ENCODE results near the gene PRRT3.
A peak's percentile ranks its signal among the peaks of the same experiment; 100 is the strongest.
"Not testable (repeated sequence)": the region's sequence is repeated elsewhere in the genome, so short reads cannot be mapped to it uniquely, and the experiment has no call there.

The PRRT3 gene

GRCh38 chr3:9899289-9899791 is 52.9 kb downstream of the PRRT3 start:
- H3K4me3 ChIP-seq (ENCODE audit: low read depth, low read length), result no peak overlapping the region
- no peak for TF ChIP-seq CTCF (IDR thresholded peaks at IDR 0.05; ENCODE audit: control insufficient read depth, extremely low read depth, insufficient read depth)
- no peak for DNase-seq (ENCODE audit: low read depth)

DNA sequence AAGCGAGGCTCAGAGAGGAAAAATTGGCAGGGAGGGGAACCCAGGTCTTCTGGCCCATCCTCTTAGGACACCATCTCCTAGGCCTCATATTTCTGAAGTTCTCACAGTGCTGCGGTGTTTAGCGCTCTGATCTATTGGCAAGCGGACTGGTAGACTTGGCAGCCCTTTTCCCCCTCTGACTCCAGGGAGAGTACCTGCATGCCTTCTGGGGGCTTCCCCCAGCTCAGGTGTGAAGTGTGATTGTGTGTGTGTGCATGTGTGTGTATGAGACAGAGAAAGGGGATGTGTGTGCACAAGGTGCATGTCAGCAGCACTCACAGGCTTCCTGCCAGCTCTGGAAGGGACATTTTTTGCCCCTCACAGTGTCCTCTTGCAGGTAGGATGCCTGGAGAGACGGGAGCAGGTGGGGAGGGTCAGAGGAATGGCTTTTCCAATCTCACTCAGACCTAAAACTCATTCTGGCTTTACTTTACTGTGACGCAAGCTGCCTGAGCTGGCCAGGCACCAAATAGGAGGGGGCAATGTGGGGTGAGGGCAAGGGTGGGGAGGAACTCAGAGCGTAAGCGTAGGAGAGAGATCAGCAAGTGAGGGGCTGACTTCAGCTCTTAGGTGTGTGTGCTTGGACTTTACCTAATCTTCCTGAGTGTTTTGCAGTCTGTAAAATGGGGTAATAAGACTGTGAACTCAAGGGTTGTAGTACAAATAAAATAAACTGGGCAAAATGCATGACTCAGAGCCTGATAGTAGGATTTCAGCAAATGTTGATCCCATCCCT is 53.6 kb downstream of the PRRT3 start:
- no peak for DNase-seq (ENCODE audit: low read depth)
- TF ChIP-seq CTCF (IDR thresholded peaks at IDR 0.05; ENCODE audit: control insufficient read depth, extremely low read depth, insufficient read depth), result no peak

GRCh38 chr3:9897408-9898372 is 54.5 kb downstream of the PRRT3 start:
- no peak overlapping the region for H3K4me3 ChIP-seq (ENCODE audit: low read depth, low read length)
- peak; percentile 95 for DNase-seq (ENCODE audit: low read depth)
- no peak for TF ChIP-seq CTCF (IDR thresholded peaks at IDR 0.05; ENCODE audit: control insufficient read depth, extremely low read depth, insufficient read depth)

More for the DNA sequence above, 53.6 kb downstream of the PRRT3 start:
- no peak overlapping the region for H3K4me3 ChIP-seq (ENCODE audit: low read depth, low read length)

GRCh38 chr3:9896755-9897407 is 55.3 kb downstream of the PRRT3 start:
- H3K4me3 ChIP-seq (ENCODE audit: low read depth, low read length); DNase-seq (ENCODE audit: low read depth): not testable (repeated sequence)

DNA sequence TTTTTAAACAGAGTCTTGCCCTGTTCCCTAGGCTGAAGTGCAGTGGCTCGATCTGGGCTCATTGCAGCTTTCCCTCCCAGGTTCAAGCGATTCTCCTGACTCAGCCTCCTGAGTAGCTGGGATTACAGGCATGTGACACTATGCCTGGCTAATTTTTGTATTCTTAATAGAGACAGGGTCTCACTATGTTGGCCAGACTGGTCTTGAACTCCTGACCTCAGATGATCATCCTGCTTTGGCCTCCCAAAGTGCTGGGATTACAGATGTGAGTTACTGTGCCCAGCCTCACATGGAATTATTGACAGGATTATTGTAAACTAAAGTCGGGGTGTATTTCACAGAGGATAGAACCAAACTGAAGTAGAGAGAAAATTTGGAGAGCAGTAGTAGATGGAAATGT is 56.5 kb downstream of the PRRT3 start:
- DNase-seq (ENCODE audit: low read depth); H3K4me3 ChIP-seq (ENCODE audit: low read depth, low read length): not testable (repeated sequence)

All from LNCaP clone FGC (cell line).